ENCODE data around the gene ZHX3.

Gene ZHX3

DNA sequence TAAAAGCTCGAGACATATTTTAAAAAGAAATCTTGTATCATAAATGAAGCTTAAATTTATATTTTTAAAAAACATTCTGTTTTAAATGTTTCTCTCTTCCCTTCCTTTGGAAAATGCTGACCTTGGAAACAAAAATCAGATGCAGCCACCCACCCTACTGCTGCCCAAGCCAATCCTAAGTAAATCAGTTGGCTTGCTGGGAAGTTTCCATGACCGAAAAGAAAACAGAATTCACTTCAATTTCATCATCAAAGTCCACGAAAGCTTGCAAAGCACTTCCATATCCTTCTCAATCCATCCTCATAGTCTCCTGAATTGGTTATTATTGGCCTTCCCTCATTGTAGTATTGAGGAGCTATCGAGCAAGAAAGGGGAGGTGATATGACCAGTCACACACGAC, 100.1 kb downstream of the ZHX3 start:
- no peak overlapping the region for H2AFZ ChIP-seq
- no peak overlapping the region for H3K4me3 ChIP-seq (ENCODE audit: low read depth, low read length)
- H3K4me2 ChIP-seq (ENCODE audit: low read length), result no peak overlapping the region
- H3K4me1 ChIP-seq, result peaks cover 7% of the 10 kb centered on the region
- TF ChIP-seq, protein P1, sequence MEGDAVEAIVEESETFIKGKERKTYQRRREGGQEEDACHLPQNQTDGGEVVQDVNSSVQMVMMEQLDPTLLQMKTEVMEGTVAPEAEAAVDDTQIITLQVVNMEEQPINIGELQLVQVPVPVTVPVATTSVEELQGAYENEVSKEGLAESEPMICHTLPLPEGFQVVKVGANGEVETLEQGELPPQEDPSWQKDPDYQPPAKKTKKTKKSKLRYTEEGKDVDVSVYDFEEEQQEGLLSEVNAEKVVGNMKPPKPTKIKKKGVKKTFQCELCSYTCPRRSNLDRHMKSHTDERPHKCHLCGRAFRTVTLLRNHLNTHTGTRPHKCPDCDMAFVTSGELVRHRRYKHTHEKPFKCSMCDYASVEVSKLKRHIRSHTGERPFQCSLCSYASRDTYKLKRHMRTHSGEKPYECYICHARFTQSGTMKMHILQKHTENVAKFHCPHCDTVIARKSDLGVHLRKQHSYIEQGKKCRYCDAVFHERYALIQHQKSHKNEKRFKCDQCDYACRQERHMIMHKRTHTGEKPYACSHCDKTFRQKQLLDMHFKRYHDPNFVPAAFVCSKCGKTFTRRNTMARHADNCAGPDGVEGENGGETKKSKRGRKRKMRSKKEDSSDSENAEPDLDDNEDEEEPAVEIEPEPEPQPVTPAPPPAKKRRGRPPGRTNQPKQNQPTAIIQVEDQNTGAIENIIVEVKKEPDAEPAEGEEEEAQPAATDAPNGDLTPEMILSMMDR (IDR thresholded peaks at IDR 0.05), result no peak
- H3K9me3 ChIP-seq (ENCODE audit: control insufficient read depth, low read length), result no peaks in the 10 kb centered on the region
- peaks cover 17% of the 10 kb centered on the region for H3K79me2 ChIP-seq
- no peak overlapping the region for H3K27ac ChIP-seq
- no peak overlapping the region for H3K9ac ChIP-seq
- no peaks in the 10 kb centered on the region for H3K27me3 ChIP-seq (ENCODE audit: control insufficient read depth, insufficient read depth, low read length)
- H3K36me3 ChIP-seq (ENCODE audit: control insufficient read depth, insufficient read depth, low read length), result no peaks in the 10 kb centered on the region

DNA sequence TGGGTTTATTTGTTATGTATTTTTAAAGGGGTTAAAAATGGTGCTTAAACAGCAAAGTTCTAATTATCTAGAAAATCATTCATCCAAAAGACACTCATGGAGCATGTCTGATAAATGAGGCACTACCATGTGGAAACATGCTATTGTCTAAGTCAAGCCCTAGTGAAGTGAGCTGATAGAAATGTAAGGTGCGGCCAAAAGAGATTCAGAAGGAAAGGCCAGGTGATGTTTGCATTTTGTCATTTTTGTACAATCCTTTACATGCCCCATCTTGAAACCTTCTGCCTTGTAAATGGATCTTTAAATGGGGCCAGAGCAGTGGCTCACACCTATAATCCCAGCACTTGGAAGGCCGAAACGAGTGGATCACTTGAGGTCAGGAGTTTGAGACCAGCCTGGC, 102.9 kb downstream of the ZHX3 start:
- TF ChIP-seq, protein P1 (IDR thresholded peaks at IDR 0.05), result no peak
- no peaks in the 10 kb centered on the region for H3K27me3 ChIP-seq (ENCODE audit: control insufficient read depth, insufficient read depth, low read length)
- no peak overlapping the region for H2AFZ ChIP-seq
- H3K4me2 ChIP-seq (ENCODE audit: low read length), result no peak overlapping the region
- H3K4me3 ChIP-seq (ENCODE audit: low read depth, low read length), result no peak overlapping the region
- H3K9me3 ChIP-seq (ENCODE audit: control insufficient read depth, low read length), result no peaks in the 10 kb centered on the region
- peaks cover 10% of the 10 kb centered on the region for H3K79me2 ChIP-seq
- peaks cover 7% of the 10 kb centered on the region for H3K4me1 ChIP-seq
- no peak overlapping the region for H3K27ac ChIP-seq
- no peaks in the 10 kb centered on the region for H3K36me3 ChIP-seq (ENCODE audit: control insufficient read depth, insufficient read depth, low read length)
- no peak overlapping the region for H3K9ac ChIP-seq

DNA sequence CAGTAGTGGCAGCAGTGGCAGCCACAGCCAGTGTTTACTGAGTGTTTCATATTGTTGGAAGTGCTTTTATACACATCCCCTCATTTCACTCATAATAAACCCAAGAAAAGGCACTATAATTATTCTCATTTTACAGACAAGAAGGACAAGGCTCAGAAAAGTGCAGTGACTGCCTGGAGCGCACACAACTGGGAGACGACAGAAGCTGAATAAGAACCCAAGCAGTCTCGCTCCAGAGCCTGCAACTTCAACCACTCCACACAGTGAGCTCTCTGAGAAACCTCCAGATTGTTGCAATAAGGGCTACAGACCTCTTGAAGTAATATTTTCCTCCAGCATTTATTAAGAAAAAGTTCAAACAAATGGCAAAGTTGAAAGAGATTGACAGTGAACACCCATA, 103.3 kb downstream of the ZHX3 start:
- Histone ChIP-seq H3K4me2 (ENCODE audit: low read length) (no peak overlapping the region), H3K27me3 (ENCODE audit: control insufficient read depth, insufficient read depth, low read length) (no peaks in the 10 kb centered on the region), H3K79me2 (peaks cover 6% of the 10 kb centered on the region), H3K9ac (no peak overlapping the region), H3K9me3 (ENCODE audit: control insufficient read depth, low read length) (no peaks in the 10 kb centered on the region), H3K27ac (no peak overlapping the region), H3K4me3 (ENCODE audit: low read depth, low read length) (no peak overlapping the region), H2AFZ (no peak overlapping the region), H3K36me3 (ENCODE audit: control insufficient read depth, insufficient read depth, low read length) (no peaks in the 10 kb centered on the region), H3K4me1 (peaks cover 7% of the 10 kb centered on the region)
- TF ChIP-seq, protein P1 (IDR thresholded peaks at IDR 0.05), result no peak

DNA sequence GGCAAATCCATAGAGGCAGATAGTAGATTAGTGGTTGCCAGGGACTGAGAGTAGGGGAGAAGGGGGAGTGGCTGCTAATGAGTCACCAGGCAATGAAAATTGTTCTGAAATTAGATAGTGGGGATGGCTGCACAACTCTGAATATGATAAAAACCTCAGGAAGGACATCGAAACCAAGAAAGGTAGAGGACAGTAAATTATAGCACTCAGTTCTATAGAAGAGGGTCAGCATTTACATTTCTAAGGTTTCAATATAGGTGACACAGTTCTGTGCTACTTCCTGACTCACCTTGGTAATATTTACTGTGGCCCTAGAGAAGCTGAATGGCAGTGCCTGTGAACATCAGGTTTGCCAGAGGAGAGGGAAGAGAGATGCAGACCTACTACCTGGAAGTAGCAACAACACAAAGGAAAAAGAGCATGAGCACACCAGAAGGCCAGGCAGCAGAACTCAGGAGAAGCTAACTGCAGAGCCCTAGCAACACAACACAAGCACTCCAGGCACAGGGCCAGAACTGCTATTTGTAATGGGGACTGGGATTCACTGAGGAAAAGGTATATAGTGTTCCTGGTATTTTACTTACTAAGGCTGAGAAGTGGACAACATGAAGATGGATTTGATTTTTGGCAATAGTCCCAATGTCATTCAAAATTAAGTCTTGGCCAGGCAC, 104.2 kb downstream of the ZHX3 start:
- H3K4me2 ChIP-seq (ENCODE audit: low read length), result no peak overlapping the region
- H3K27ac ChIP-seq, result no peak overlapping the region
- TF ChIP-seq, protein P1 (IDR thresholded peaks at IDR 0.05), result no peak
- H3K36me3 ChIP-seq (ENCODE audit: control insufficient read depth, insufficient read depth, low read length), result no peaks in the 10 kb centered on the region
- no peak overlapping the region for H3K9ac ChIP-seq
- H3K9me3 ChIP-seq (ENCODE audit: control insufficient read depth, low read length), result no peaks in the 10 kb centered on the region
- no peak overlapping the region for H3K4me3 ChIP-seq (ENCODE audit: low read depth, low read length)
- peaks cover 5% of the 10 kb centered on the region for H3K79me2 ChIP-seq
- H3K4me1 ChIP-seq, result peaks cover 7% of the 10 kb centered on the region
- no peak overlapping the region for H2AFZ ChIP-seq
- no peaks in the 10 kb centered on the region for H3K27me3 ChIP-seq (ENCODE audit: control insufficient read depth, insufficient read depth, low read length)

DNA sequence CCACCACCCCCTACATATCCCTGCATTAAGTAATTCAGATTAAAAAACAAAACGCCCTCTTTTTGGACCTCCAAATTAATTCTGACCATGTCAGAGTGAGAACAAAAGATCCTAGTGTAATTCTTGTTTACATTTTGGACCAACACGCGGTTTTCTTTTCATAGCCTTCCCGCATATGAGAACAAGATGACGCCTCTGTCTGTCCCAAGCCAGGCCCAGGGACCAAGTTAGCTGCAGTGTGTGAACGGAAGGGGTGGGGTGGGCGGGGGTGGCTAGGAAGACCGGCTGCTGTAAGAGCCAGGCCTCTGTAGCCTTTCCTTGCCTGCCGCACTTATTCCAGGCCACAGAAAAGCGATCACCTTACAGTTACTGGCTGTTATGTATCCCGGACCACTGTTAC, 112.2 kb downstream of the ZHX3 start:
- no peaks in the 10 kb centered on the region for H3K27me3 ChIP-seq (ENCODE audit: control insufficient read depth, insufficient read depth, low read length)
- H3K27ac ChIP-seq, result no peak overlapping the region
- H3K79me2 ChIP-seq, result peaks cover 12% of the 10 kb centered on the region
- H3K9ac ChIP-seq, result no peak overlapping the region
- no peaks in the 10 kb centered on the region for H3K36me3 ChIP-seq (ENCODE audit: control insufficient read depth, insufficient read depth, low read length)
- H3K9me3 ChIP-seq (ENCODE audit: control insufficient read depth, low read length), result no peaks in the 10 kb centered on the region
- H3K4me2 ChIP-seq (ENCODE audit: low read length), result no peak overlapping the region
- no peaks in the 10 kb centered on the region for H3K4me1 ChIP-seq
- H3K4me3 ChIP-seq (ENCODE audit: low read depth, low read length), result no peak overlapping the region
- H2AFZ ChIP-seq, result no peak overlapping the region
- TF ChIP-seq, protein P1 (IDR thresholded peaks at IDR 0.05), result no peak
